ENCODE measurements around the gene ZFP90.
"Not testable (repeated sequence)": the region's sequence is repeated elsewhere in the genome, so short reads cannot be mapped to it uniquely, and the experiment has no call there.

ZFP90 gene

DNA sequence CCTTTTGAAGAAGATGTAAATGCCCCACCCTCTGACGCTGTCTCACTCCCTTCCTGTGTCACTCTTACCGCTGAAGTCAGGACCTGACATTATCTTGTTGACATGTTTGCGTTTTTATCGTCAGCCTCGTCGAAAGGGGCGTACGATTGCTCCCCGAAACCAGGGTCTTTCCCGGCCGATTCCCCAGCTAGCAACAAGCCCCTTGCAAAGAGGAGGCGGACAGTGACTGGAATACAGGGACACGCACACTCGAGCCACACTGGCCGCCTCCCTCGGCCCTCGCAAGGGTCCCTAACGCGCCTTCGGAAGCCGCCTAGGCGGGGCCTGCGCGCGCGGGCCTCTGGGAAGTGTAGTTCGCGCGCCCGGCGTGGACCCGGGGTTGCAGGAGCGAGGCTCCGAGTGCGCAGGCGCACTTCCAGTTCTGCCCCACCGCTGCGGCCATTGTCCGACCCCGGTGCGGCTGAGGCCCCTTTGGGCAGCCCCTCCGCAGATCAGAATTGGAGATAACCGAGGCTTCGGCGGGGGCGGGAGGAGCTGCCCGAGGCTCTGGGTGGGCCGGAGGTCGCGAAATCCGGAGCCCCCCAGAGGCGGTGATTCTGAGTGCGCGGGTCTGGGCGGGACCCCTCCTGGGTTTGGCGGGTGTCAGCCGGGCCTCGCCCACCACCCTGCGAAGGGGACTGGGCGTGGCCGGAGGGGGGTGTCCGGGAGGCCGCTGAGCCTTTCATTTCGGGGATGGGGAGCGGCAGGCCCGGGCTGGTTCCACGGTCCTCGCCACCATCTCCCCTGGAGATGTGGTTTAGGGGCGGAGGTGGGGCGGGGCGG, at the start of gene ZFP90:
Gene ZFP90, plus strand, starts transcription at position 412 of the 822 bp plus-strand sequence. CDS start 502 bp downstream, outside the sequence.
- peak; percentile 68 to 83 for DNase-seq

DNA sequence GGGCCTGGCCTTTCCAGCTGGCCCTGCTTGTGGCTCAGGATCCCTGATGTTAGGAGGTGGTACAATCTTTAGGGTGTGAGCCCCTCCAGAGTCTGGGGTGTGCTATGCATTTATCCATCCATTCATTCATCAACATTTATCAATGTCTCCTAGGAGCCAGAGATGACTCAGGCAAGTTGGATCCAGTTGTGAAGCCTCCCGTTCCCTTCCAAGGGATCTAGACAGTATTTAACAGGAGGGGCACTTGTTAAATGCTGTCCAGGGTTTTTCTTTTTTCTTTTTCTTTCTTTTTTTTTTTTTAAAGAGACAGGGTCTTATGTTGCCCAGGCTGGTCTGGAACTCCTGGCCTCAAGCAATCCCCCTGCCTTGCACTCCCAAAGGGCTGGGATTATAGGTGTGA, 48.7 kb upstream of the ZFP90 start:
- no peak for DNase-seq

DNA sequence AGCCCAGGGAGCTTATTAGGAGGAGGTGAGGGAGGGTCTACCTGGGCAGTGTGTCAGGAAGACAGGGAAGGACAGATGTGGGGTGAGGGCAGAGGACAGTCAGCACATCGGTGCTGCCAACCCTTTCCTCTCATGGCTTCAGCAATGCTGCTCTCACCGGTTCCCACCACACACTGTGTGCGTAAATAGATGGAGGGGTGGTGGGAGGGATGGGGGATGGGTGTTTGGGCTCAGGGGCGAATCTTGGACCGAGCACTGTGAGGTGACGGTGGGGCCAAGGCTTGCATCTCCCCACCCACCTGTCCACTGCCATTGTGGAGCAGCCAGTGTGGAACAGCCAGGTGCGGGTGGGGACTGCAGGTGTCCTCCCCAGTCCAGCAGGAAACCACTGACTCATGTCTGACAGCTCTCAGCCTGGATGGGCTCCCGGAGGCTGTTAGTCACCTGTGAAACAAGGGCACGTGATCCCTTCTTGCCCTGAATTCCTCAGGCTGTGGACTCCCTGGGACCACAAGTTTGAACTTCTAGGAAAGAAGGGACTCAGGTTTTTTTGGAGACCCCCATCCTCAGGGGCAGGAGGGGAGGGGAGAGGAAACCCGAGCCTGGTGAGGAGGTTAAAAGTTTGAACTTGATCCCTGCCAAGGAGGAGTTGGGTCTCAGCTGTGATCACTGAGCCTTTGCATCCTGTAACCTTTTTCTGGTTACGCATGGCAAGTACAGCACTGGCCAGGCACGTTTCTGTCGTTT, 48.1 kb upstream of the ZFP90 start:
- peak; percentile 13 to 46 for DNase-seq

DNA sequence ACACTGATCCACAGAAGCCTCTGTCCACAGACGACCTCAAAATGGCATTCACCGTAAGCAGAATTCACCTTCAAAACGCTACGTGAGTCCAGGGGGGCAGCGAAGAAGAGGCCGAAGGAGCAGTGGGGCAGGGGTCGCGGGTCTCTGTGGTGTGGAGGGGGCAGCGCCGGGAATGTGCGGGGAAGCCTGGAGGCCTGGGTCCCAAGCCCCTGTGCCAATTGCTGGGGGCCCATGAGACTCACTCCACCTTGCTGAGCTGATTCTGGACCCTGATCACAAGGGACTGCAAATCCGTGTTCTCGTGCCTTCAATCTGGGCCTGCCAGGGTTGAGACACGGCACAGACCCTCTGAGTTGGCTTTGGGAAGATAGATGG, 47.5 kb upstream of the ZFP90 start:
- no peak for DNase-seq

DNA sequence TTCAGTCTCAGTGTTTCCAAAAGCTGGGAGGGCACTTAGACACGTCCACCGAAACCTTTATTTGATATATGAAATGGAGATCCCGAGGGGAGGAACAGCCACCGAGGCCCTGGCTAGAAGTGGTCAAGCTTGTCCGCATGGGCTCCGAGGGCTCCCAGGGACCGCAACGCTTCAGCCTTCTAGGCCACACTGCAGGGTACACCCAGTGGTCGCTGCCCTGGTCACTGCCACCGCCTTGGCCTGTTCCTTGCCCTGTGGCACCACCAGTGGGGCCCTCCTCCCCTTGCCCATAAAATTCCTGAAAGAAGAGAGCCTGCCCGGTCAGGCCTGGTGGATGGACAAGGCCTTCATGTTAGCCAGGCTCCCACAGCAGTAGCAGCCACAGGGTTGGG, 46.9 kb upstream of the ZFP90 start:
- no peak for DNase-seq

DNA sequence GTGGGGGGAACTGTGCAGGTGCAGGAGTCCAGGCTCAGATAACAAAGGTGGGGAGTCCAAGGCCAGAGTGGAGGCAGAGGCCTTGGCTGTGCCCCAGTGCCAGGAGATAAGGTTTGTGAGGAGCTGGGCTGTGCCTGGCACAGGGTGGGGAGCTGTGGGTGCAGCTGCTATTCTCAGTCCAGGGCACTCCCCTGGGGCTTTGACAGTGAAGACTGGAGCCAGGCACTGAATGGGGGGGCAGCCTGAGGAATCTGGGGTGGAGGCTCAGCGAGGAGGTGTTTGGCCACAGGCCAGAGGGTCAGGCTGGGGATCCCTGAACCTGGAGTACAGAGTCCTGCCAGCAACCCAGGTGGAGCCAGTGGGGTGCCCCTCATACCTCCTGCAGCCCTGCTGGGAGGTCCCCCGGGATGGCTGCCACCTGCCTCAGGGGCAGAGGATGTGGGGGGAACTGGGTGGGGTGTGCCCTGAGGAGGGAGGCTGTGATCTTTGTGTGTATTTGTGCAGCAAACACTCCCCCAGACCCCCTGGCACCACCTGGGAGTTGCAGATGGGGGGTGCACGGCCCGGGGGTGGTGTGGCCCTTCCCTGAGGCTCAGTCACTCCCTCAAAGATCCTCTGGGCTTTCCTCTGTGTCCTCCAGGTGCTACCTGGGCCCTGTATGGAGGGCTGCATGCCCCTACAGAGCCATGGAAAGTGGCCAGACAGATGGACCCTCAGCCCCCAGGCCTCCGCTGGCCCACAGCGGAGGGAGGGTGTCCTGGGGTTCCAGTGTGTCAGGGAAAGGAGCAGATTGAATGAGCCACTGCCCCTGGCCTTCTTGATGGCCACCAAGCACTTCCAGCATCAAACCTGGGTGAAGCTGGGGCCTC, 46.3 kb upstream of the ZFP90 start:
- no peak for DNase-seq

DNA sequence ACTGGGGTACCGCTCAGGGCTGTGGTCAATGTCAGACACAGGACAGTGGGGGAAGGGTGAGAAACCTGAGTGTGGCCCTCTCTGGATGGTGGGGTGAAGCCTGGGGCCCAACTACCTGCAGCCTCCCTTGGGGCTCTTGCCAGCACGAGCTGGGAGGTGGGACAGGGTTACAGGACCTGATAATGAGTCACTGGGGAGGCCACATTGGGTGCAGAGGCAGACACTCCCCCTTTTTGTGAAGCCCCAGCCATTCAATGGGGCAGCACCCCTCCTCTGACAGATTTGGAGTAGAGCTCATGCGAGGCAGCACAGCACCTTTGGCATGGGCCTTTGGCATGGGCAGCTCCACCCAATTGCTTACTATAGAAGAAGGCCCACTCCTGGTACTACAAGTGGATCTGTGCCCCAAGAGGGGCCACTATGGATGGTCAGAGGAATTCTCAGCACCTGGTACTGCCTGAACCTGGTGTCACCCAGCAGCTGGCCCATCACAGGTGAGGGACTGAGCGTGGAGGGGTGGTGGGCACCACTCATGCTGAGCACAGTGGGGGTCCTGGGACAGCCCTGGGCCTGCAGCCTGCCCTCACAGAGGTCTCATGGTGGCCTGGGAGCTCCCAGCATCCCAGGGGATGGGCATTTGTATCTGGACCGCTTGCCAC, 45.5 kb upstream of the ZFP90 start:
- no peak for DNase-seq

DNA sequence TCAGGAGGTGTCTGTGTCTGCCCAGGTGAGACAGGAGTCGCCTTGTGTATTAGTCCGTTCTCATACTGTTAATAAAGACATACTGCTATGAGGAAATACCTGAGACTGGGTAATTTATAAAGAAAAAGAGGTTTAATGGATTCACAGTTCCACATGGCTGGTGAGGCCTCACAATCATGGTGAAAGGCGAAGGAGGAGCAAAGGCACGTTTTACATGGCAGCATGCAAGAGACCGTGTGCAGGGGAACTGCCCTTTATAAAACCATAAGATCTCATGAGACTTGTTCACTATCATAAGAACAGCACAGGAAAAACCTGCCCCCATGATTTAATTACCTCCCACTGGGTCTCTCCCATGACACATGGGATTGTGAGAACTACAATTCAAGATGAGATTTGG, 44.8 kb upstream of the ZFP90 start:
- DNase-seq = not testable (repeated sequence)

DNA sequence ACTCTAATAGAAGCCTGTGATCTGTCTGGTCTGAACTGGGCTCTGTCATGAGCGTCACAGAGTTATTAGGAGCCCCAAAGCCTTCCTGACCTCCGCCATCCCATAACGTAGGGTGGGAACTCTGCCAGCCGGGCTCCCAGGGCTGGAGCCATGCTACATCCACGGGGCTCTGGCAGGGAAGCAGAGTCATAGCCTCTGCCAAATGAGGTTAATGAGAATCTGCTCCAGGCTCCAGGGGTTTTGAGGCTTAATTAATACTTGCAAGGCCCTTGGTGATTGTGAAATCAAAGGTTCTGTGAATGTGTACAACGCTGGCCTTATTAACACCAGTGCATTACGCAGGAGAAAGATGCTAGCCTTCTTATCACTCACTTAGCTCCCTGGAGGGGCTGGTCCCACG, 42.4 kb upstream of the ZFP90 start:
- no peak for DNase-seq

DNA sequence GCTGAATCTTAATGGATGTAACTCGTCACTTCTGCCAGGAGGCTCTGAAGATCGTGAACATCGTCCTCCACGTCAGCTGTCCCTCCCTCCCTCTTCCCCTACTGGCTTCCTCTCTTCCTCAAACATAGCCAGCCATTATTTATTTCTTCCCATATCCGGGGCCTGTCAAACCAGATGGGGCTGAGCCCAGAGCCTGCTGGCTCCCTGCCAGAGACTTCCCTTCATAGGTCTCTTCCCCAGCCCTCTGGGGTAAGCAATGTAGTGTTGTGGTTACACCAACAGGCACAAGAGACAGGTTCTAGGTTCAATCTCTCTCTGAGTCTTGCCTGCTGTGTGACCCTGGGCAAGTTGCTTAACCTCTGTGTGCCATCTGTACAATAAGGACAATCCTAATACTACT, 40.1 kb upstream of the ZFP90 start:
- DNase-seq = no peak

DNA sequence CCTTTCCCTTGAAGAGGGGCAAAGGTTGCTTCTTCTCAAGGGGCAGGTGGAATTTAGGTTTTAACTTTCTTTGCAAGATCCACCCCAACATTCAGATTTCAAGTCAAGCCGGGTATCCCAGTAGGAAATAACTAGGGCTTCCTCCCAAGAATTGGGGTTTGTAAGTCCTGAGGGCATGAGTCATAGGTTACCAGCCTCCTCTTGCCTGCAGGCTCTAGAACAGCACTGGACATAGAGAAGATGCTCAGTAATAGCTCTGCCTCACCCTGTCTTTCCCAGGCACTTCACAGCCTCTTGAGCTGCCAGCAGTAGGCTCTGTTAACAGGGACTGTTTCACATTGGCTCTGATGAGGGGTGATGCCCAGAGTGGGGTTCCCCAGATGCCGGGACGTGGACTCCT, 35.8 kb upstream of the ZFP90 start:
- DNase-seq = no peak

DNA sequence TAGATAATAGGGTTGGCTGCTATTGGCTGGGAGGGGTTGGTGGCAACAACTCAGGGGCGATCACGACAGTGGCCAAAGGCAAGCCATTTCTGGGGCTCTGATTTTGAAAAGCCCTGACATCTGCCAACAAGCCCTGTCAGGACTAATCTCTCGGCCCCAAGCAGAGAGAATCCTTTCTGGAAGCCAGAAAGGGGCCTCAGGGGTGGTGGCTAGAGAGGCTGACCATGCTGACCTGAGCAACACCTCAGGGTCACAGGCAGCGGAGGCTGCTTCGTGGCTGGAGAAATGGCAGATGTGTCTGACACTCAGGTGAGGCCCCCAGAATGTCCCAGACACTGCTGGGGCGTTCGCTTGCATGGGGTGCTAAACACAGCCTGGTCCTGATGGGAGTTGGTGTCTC, 35.0 kb upstream of the ZFP90 start:
- DNase-seq = no peak

DNA sequence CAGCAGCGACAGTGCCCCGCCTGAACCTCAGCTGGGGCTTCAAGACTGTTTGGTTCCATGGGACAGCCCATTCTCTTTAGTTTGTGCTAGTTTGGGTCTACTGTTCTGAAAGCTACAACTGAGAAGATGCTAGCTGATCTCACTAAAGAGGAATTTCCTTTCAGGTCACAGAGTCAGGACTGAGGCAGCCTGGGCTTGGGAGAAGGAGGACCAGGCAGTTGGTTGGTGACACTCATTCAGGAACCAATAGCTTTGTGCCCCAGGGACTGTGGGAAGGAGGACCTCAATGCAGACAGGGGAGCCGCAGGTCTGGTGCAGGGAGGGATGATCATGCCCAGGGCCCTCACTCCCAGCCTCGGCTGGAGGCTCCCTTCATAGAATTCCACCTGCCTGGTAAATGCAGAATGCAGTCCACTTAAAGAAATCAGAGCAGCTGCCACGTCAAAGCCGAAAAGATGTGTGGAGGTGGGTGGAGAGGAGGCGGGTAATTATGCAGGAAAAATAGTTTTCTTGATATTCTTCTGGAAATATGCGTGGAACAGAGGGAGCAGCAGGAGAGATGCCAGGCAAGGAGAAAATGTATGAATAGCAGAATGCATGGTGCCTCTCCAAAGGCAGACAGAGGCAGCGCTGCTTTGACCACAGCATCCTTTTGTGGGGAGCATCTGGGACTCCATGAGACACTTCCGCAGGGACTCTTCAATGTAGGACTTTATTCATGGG, 32.6 kb upstream of the ZFP90 start:
- peak in 1 of 2 experiments; percentile 10 for DNase-seq

DNA sequence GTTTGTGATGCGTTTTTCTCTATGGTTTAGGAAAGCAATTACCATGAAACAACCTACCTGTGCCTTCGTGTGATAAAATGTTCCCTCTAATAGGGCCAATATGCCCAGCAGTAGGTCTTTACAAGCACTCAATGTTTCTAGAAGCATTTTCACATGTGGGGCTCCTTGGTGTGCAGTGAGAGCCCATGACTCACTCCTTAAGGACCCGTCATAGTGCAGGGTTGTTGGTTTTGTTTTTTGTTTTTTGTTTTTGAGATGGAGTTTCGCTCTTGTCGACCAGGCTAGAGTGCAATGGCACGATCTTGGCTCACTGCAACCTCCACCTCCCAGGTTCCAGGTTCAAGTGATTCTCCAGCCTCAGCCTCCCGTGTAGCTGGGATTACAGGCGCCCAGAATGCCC, 31.1 kb upstream of the ZFP90 start:
- DNase-seq = no peak

DNA sequence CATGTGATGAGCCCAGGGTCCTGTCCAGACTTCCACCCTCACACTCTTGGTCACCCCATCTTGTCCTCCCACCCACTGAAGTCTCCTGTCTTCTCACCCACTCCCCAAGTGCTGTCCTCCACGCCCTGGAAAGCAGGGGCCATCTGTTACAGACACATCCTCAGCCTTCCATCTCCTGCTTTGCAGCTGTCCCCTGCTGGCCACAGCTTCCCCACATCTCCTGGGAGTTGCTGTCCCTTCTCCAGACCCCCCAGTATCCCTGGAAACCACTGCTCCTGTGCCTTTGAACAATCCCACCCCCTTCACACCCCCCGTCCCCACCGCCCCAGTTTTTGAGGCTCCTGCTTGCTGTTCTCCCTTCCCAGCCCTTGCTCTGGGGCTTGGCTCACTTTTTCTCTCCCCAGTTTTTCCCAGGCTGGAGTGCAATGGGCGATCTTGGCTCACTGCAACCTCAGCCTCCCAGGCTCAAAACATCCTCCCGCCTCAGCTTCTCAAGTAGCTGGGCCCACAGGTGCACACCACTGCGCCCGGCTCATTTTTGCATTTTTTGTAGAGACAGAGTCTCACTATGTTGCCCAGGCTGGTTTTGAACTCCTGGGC, 30.4 kb upstream of the ZFP90 start:
- DNase-seq = no peak

DNA sequence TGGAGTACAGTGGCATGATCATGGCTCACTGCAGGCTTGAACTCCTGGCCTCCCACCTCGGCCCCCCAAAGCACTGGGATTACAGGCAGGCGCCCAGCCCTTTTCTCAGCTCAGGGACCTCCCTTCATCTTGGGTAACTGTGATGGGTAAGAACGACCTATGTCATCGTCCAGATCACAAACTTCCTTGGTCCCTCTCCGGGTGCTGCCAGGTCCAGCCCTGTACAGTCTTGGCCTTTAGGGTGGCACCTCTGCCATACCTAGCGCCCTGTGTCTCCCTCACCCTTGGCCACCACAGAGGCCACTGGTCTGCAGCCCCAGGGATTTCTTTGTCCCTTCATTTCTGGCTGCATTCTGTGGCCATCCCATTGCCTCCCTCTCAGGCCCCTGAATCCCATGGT, 29.7 kb upstream of the ZFP90 start:
- no peak for DNase-seq

DNA sequence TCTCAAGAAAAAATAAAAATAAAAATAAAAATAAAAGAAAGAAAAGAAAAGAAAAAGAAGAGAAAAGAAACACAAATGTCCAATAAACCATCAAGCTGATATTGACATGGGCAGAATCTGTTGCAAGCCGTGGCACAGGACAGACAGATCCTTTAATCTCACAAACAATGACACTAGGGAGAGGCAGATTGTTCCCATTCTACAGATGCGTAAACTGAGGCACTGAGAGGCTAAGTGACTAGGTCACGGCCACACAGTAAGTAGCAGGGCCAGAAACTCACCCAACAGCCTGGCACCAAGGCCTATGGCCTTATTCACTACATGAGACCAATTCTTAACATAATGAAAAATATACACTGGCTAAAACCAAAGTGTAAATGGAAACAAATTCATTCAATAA, 28.3 kb upstream of the ZFP90 start:
- DNase-seq = no peak

DNA sequence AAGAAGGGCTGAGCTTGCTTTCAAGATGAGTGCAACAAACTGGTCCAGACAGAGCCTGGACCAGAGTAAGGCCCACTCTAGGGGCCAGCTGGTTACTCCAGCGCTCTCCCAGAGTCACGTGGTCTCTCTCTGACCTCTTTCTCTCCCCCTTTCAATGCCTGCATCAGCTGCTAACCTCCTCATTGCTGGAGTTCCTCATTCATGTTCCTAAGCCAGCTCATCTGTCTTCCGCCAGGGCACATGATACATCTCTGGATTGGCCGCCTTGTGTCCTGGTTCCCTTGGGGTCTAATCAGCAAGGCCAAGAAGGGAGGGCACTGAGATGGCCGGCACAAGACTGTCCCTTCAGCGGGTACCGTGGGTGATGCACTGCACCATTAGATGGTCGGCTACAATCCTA, 26.9 kb upstream of the ZFP90 start:
- no peak for DNase-seq

DNA sequence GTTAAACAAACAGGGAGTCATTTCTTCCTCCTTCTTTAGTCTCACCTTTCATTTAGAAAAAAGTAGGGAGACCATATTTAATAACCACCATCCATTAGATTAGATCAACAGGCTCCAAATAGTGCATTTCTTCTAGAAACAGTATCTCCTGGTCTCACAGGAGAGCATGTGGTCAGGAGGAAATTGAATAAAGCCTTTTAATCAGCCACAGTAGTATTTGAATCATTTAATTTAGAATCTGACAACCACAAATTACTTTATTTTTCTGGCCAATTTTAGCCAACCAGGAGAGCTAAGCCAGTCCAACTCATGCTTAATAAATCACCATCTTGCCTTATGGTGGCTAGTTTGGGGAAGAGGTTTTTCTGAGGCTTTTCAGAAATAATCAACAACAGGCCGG, 26.3 kb upstream of the ZFP90 start:
- DNase-seq = no peak

DNA sequence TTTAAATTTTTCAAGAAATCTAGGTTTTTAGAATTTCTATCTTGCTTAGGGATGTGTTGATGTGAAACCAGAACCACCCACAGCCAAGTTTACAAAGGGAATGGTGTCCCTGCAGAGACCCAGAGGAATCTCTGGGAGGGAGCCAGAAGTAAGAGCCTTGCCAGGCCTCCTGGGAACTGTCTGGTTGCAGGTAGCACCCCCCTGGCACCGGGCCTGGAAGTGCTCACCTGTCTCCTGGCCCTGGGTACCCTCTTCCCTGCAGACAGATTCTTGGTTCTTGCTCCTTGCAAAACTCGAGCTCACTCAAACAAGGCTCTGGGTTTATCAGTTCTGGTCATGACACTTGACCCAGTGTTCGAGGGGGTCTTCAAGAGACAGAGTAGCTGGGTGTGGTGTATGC, 24.6 kb upstream of the ZFP90 start:
- no peak for DNase-seq

DNA sequence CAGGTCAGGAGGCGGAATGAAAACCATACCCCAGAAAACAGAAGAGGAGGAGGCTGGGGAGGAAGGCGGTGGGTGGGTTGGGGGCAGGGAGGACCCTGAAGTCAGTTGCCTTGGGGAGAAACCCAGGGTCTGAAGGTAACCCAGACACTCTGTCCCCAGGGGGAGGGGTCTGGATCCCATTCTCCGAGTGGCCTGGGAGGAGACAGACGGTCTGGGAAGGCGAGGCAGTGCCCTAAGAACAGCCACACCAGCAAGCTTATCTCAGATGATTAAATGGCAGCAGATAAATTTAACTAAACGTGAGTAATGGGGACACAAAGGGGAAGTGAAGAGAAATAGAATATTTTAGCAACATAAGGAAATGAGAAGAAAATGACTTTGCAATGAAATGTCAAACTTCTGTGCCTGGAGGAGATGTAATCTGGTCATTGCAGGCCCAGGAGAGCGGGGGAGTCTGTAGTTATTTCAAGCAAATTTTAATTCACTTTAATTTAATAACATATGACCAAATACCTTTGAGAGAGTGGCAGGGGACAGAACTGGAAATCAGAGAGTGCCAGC, 21.4 kb upstream of the ZFP90 start:
- DNase-seq = no peak
